Lower leg skin (tissue), 4 donors: ENCODE results near the gene GATM. TPM values are rescaled to one million over a fixed set of nuclear protein-coding genes. Genes with fewer than 3 reads are reported as not detected.
"Not testable (repeated sequence)": the region's sequence is repeated elsewhere in the genome, so short reads cannot be mapped to it uniquely, and the experiment has no call there.

Experiments
- DNase-seq, 2 donors: peaks; one replicate each; pipeline ENCODE4 v3.0.0-alpha.2; 2019; ENCODE audit warnings: low spot score in 2 of 2
- H3K4me3 ChIP-seq: fragments of 200-600 bp; sonication (generic); 2 replicates; pipeline ENCODE4 v1.5.1; 2017; ENCODE audit warnings: mild to moderate bottlenecking, low read depth; ENCODE audit not compliant: poor library complexity, severe bottlenecking
- POLR2A ChIP-seq, 2 donors: fragments of 450-650 bp; IDR thresholded peaks; one replicate each; pipeline ENCODE4 v1.6.1; 2016 to 2017; ENCODE audit warnings: antibody characterized with exemption in 2 of 2, mild to moderate bottlenecking in 1 of 2, moderate library complexity in 1 of 2
- WGBS, 2 donors: methylation state at CpG; one replicate each; pipeline ENCODE4 v1.1.5; 2018; 5-methylcytosine and 5-hydroxymethylcytosine counted together
- intact Hi-C: fragments of 100-400 bp; cut with DNase I; formaldehyde crosslinking; loops from one replicate; pipeline ENCODE4 v1.15.0; 2023; ENCODE audit warnings: low total_unique reads
- total RNA-seq, 4 donors: library from RNA; depleted of rRNA; stranded (reverse); fragments of >200 nt; gene quantifications; one replicate each; pipeline ENCODE4 v1.1.0, GENCODE V29; 2016
- TF ChIP-seq, protein P1 (sequence below), 3 donors: fragments of 450-650 bp; IDR thresholded peaks; one replicate each; pipeline ENCODE4 v1.5.1; 2016; ENCODE audit warnings: antibody characterized with exemption in 3 of 3, mild to moderate bottlenecking in 3 of 3, moderate library complexity in 2 of 3

The GATM gene
- total RNA-seq, 4 donors from 2014 or later, result 120 to 178 (median 159) TPM

DNA sequence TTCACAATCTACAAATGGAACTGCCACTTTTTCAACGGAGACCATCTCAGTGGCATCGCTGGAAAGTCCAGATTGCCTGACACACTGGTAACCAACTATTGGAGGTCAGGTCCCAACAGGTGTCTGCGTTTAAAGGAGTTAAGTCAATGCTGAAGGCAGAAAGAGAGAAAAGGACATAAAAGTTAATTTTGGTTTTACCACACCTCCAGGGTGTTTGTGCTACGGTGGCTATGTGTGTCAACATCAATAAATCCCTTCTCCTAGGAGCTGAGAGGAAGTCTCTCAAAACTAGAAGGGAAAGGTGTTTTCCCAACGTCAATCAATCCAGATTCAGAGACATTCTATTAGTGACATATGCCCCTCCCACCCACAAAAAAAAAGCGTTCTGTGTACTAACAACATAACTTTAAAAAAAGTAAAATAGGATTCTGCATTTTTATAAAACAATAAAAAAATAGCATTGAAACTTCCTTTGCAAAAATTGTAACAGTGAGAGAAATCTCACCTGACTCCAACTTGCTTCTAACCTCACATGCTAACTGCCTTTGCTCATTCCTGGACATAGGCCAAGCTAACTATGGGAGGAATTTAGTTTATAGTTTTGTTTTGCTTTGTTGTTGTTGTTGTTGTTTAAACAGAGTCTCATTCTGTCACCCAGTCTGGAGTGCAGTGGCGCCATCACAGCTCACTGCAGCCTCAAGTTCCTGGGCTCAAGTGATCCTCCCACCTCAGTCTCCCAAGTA is 58.7 kb downstream of the GATM start:
- TF ChIP-seq POLR2A (IDR thresholded peaks at IDR 0.05), result no peak
- TF ChIP-seq, protein P1, sequence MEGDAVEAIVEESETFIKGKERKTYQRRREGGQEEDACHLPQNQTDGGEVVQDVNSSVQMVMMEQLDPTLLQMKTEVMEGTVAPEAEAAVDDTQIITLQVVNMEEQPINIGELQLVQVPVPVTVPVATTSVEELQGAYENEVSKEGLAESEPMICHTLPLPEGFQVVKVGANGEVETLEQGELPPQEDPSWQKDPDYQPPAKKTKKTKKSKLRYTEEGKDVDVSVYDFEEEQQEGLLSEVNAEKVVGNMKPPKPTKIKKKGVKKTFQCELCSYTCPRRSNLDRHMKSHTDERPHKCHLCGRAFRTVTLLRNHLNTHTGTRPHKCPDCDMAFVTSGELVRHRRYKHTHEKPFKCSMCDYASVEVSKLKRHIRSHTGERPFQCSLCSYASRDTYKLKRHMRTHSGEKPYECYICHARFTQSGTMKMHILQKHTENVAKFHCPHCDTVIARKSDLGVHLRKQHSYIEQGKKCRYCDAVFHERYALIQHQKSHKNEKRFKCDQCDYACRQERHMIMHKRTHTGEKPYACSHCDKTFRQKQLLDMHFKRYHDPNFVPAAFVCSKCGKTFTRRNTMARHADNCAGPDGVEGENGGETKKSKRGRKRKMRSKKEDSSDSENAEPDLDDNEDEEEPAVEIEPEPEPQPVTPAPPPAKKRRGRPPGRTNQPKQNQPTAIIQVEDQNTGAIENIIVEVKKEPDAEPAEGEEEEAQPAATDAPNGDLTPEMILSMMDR (IDR thresholded peaks at IDR 0.05), result no peak
- H3K4me3 ChIP-seq, result no peak overlapping the region
- intact Hi-C loops, result no loop called here
- no peak for DNase-seq
- 49 to 58% methylated on average over 7 of the region's 7 CpGs for WGBS, 2 donors

DNA sequence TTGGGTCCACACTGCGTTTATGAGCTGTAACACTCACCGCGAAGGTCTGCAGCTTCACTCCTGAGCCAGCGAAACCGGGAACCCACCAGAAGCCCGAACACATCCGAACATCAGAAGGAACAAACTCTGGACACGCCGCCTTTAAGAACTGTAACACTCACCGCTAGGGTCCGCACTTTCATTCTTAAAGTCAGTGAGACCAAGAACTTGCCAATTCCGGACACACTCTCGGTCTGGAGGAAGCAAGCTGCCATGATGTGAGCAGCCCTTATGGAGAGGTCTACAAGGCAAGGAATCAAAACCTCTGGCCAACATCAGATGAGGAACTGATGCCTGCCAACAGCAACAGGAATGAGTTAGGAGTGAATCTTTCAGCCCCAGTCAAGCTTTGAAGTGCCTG is 63.4 kb downstream of the GATM start:
- no peak for TF ChIP-seq POLR2A (IDR thresholded peaks at IDR 0.05)
- TF ChIP-seq, protein P1 (IDR thresholded peaks at IDR 0.05), result no peak
- intact Hi-C loops, result no loop called here
- WGBS, 2 donors, result 76 to 85% methylated on average over 13 of the region's 13 CpGs
- no peak for DNase-seq
- H3K4me3 ChIP-seq, result no peak overlapping the region

DNA sequence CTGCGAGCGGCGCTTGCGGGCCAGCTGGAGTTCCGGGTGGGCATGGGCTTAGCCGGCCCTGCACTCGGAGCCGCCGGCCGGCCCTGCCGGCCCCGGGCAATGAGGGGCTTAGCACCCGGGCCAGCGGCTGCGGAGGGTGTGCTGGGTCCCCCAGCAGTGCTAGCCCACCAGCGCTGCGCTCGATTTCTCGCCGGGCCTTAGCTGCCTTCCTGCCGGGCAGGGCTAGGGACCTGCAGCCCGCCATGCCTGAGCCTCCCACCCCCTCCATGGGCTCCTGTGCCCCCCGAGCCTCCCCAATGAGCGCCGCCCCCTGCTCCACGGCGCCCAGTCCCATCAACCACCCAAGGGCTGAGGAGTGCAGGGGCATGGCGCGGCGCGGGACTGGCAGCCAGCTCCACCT is 64.2 kb downstream of the GATM start:
- WGBS, 2 donors, result 94 to 96% methylated on average over 28 to 31 of the region's 31 CpGs
- H3K4me3 ChIP-seq, intact Hi-C loops, DNase-seq: not testable (repeated sequence)

Other genes with a start within 250 kb of the GATM start
- gene DUOXA1, start 248.7 kb downstream of the GATM start, total RNA-seq, result 100 to 1,000 TPM in 2 of 4 donors, 10 to 100 TPM in 2; 58.1 to 112 (median 99.0) TPM
- 100 to 1,000 TPM in 2 of 4 donors, 10 to 100 TPM in 2; 90.1 to 162 (median 114) TPM for gene DUOX1, start 248.6 kb downstream of the GATM start, total RNA-seq
- 10 to 100 TPM in 2 of 4 donors, 1 to 10 TPM in 2; 6.0 to 19.4 (median 13.0) TPM for gene SHF, start 190.6 kb downstream of the GATM start, total RNA-seq
- not detected for gene SLC28A2, start 126.3 kb downstream of the GATM start, total RNA-seq
- gene SLC30A4, start 144.2 kb upstream of the GATM start, total RNA-seq, result 1 to 10 TPM; 5.4 to 8.1 (median 7.2) TPM
- gene BLOC1S6, start 208.8 kb upstream of the GATM start, total RNA-seq, result 10 to 100 TPM; 24.5 to 32.0 (median 27.0) TPM